H1 (cell line): ENCODE results near the gene OCIAD1. TPM values are rescaled to one million over a fixed set of nuclear protein-coding genes. Genes with fewer than 3 reads are reported as not detected.

Source experiments
- CTCF ChIA-PET: fragments of 300-600 bp; sonication (Branson Sonifier 250); formaldehyde crosslinking; loops from one replicate; lab custom pipeline; 2021; ENCODE audit not compliant: partially characterized antibody; lab: Charles Lee
- POLR2A ChIA-PET: fragments of 300-600 bp; sonication (Branson Sonifier 250); formaldehyde crosslinking; loops from one replicate; lab custom pipeline; 2021; ENCODE audit warnings: inconsistent platforms; ENCODE audit not compliant: partially characterized antibody; lab: Charles Lee
- DNase-seq, 2 experiments: peaks; one replicate each; pipeline versions ENCODE4 v3.0.0 to v3.0.0-alpha.2; 2010 to 2022; ENCODE audit warnings: low spot score in 2 of 2, low read depth in 1 of 2, mixed read lengths in 1 of 2
- FAIRE-seq: peaks from 2 replicates; lab custom pipeline; 2011; peaks lifted over from hg19 to GRCh38; lab: Jason Lieb, UNC
- H2AFZ ChIP-seq: 2 replicates; pipeline ENCODE4 v1.8.1; 2012; ENCODE audit warnings: low read length, inconsistent platforms
- H2AK5ac ChIP-seq: 2 replicates; pipeline ENCODE4 v1.6.1; 2013; ENCODE audit warnings: low read depth, low read length
- H2BK120ac ChIP-seq: replicated peaks from 2 replicates; pipeline ENCODE3; 2013; ENCODE audit warnings: low read depth, low read length, inconsistent platforms
- H2BK12ac ChIP-seq: 2 replicates; pipeline ENCODE4 v1.6.1; 2013; ENCODE audit warnings: low read depth, low read length
- H2BK15ac ChIP-seq: 2 replicates; pipeline ENCODE4 v1.6.1; 2013; ENCODE audit warnings: low read length
- H2BK20ac ChIP-seq: 2 replicates; pipeline ENCODE4 v1.6.1; 2013; ENCODE audit warnings: low read length
- H2BK5ac ChIP-seq: 2 replicates; pipeline ENCODE4 v1.6.1; 2013; ENCODE audit warnings: low read depth, low read length
- H3K14ac ChIP-seq: 2 replicates; pipeline ENCODE4 v1.6.1; 2013; ENCODE audit warnings: inconsistent platforms; ENCODE audit not compliant: insufficient read length
- H3K18ac ChIP-seq: 2 replicates; pipeline ENCODE4 v1.6.1; 2013; ENCODE audit warnings: low read length; ENCODE audit errors: extremely low read depth
- H3K23ac ChIP-seq: 2 replicates; pipeline ENCODE4 v1.6.1; 2013; ENCODE audit warnings: inconsistent platforms; ENCODE audit not compliant: insufficient read length
- H3K23me2 ChIP-seq: 2 replicates; pipeline ENCODE4 v1.6.1; 2013; ENCODE audit warnings: low read depth, low read length
- H3K27ac ChIP-seq: 2 replicates; pipeline ENCODE4 v1.6.1; 2011; ENCODE audit warnings: low read depth, low read length, inconsistent platforms
- H3K27me3 ChIP-seq, 4 experiments: replicated peaks in 1 of 4; 1 replicate in 1 of 4; 2 replicates in 3 of 4; pipeline versions ENCODE4 v1.6.1 to v1.8.1; 2011 to 2013; ENCODE audit warnings: low read length in 3 of 4, mild to moderate bottlenecking in 3 of 4, inconsistent platforms in 2 of 4, mixed read lengths in 2 of 4, moderate library complexity in 1 of 4; ENCODE audit not compliant: control insufficient read depth in 3 of 4, insufficient read depth in 3 of 4; ENCODE audit errors: extremely low read depth in 1 of 4
- H3K36me3 ChIP-seq, 4 experiments: 2 replicates each; pipeline versions ENCODE4 v1.6.1 to v1.8.1; 2011 to 2013; ENCODE audit warnings: mild to moderate bottlenecking in 4 of 4, low read length in 3 of 4, moderate library complexity in 2 of 4, control low read depth in 1 of 4, inconsistent platforms in 1 of 4; ENCODE audit not compliant: insufficient read depth in 4 of 4, control insufficient read depth in 2 of 4
- H3K4ac ChIP-seq: replicated peaks from 2 replicates; pipeline ENCODE3; 2013; ENCODE audit warnings: low read length, low read depth, mixed read lengths, inconsistent platforms; ENCODE audit not compliant: insufficient read length
- H3K4me1 ChIP-seq, 4 experiments: replicated peaks in 1 of 4; 1 replicate in 1 of 4; 2 replicates in 3 of 4; pipeline versions ENCODE4 v1.6.1 to v1.8.1; 2011 to 2013; ENCODE audit warnings: low read length in 3 of 4, inconsistent platforms in 2 of 4, mixed read lengths in 1 of 4; ENCODE audit not compliant: insufficient read depth in 4 of 4, control insufficient read depth in 3 of 4
- H3K4me2 ChIP-seq, 2 experiments: 2 replicates each; pipeline versions ENCODE4 v1.6.1 to v1.8.1; 2011 to 2013; ENCODE audit warnings: low read depth in 2 of 2, low read length in 2 of 2, control low read depth in 1 of 2, inconsistent platforms in 1 of 2, mild to moderate bottlenecking in 1 of 2; ENCODE audit not compliant: insufficient read depth in 1 of 2
- H3K4me3 ChIP-seq, 4 experiments: fragments of 200-600, 300-600 bp in 1 of 4; sonication (generic), shearing (Covaris generic), sonication (Bioruptor Twin) in 1 of 4; 2 replicates each; pipeline versions ENCODE4 v1.5.1 to v1.8.1; 2011 to 2016; ENCODE audit warnings: low read length in 4 of 4, low read depth in 3 of 4, control low read depth in 2 of 4, inconsistent platforms in 2 of 4, mild to moderate bottlenecking in 2 of 4, mixed read lengths in 1 of 4, moderate library complexity in 1 of 4; ENCODE audit not compliant: insufficient read depth in 2 of 4; ENCODE audit errors: extremely low read depth in 1 of 4
- H3K56ac ChIP-seq: replicated peaks from 2 replicates; pipeline ENCODE3; 2013; ENCODE audit warnings: low read depth, mild to moderate bottlenecking, mixed read lengths, low read length, inconsistent platforms; ENCODE audit not compliant: insufficient read length
- H3K79me1 ChIP-seq: 2 replicates; pipeline ENCODE4 v1.6.1; 2013; ENCODE audit warnings: low read depth, low read length, control low read depth
- H3K79me2 ChIP-seq, 2 experiments: 2 replicates each; pipeline versions ENCODE4 v1.6.1 to v1.8.1; 2012 to 2013; ENCODE audit warnings: low read length in 2 of 2, mild to moderate bottlenecking in 2 of 2, inconsistent platforms in 1 of 2; ENCODE audit not compliant: insufficient read depth in 2 of 2, control insufficient read depth in 1 of 2
- H3K9ac ChIP-seq, 4 experiments: replicated peaks in 1 of 4; 1 replicate in 1 of 4; 2 replicates in 3 of 4; pipeline versions ENCODE4 v1.6.1 to v1.8.1; 2011 to 2013; ENCODE audit warnings: low read depth in 3 of 4, low read length in 3 of 4, control low read depth in 2 of 4, mild to moderate bottlenecking in 2 of 4, moderate library complexity in 2 of 4, inconsistent platforms in 1 of 4; ENCODE audit errors: extremely low read depth in 1 of 4
- H3K9me3 ChIP-seq, 2 experiments: 2 replicates each; pipeline versions ENCODE4 v1.6.1 to v1.8.1; 2012 to 2013; ENCODE audit warnings: mild to moderate bottlenecking in 2 of 2, moderate library complexity in 2 of 2, control low read depth in 1 of 2, inconsistent platforms in 1 of 2, low read depth in 1 of 2, low read length in 1 of 2, mixed read lengths in 1 of 2; ENCODE audit not compliant: insufficient read depth in 2 of 2
- H4K20me1 ChIP-seq, 2 experiments: replicated peaks in 1 of 2; 2 replicates each; pipeline versions ENCODE3 to v1.8.1; 2011 to 2013; ENCODE audit warnings: inconsistent platforms in 2 of 2, low read length in 2 of 2, mild to moderate bottlenecking in 1 of 2; ENCODE audit not compliant: insufficient read depth in 2 of 2, control insufficient read depth in 1 of 2
- H4K5ac ChIP-seq: 2 replicates; pipeline ENCODE4 v1.6.1; 2013; ENCODE audit warnings: low read length, low read depth, mixed read lengths, inconsistent platforms; ENCODE audit not compliant: insufficient read length
- H4K8ac ChIP-seq: 2 replicates; pipeline ENCODE4 v1.8.0; 2013; ENCODE audit warnings: mild to moderate bottlenecking, moderate library complexity, low read length, inconsistent platforms; ENCODE audit not compliant: insufficient read depth; ENCODE audit errors: extremely low read depth
- H4K91ac ChIP-seq: replicated peaks from 2 replicates; pipeline ENCODE3; 2013; ENCODE audit warnings: low read length, mixed read lengths, inconsistent platforms; ENCODE audit not compliant: insufficient read length
- ATF2 ChIP-seq: IDR thresholded peaks from 2 replicates; pipeline ENCODE4 v1.6.1; 2012; ENCODE audit warnings: low read length, inconsistent platforms
- BRCA1 ChIP-seq: IDR thresholded peaks from 2 replicates; pipeline ENCODE4 v1.6.1; 2012; ENCODE audit warnings: low read depth, low read length, improper control_type of control experiment
- CBX5 ChIP-seq: fragments of 300-800, 300-1000 bp; sonication (generic); IDR thresholded peaks from 2 replicates; pipeline ENCODE4 v1.7.1; 2016; ENCODE audit warnings: antibody characterized with exemption, low read length, low read depth
- CTBP2 ChIP-seq: IDR thresholded peaks from 2 replicates; pipeline ENCODE4 v1.7.0; 2011; ENCODE audit warnings: borderline replicate concordance, mild to moderate bottlenecking, moderate library complexity, mixed read lengths, low read length; ENCODE audit not compliant: insufficient read depth, insufficient read length
- FOSL1 ChIP-seq: IDR thresholded peaks from 2 replicates; pipeline ENCODE4 v1.6.1; 2011; ENCODE audit warnings: mild to moderate bottlenecking, low read depth, low read length, moderate library complexity; ENCODE audit not compliant: insufficient read depth
- JUN ChIP-seq: IDR thresholded peaks from 2 replicates; pipeline ENCODE4 v1.6.1; 2011; ENCODE audit warnings: low read depth, mild to moderate bottlenecking, improper control_type of control experiment, low read length
- POLR2A ChIP-seq, 2 experiments: IDR thresholded peaks; 1 replicate in 1 of 2; 2 replicates in 1 of 2; pipeline ENCODE4 v1.6.1; 2011; ENCODE audit warnings: low read depth in 2 of 2, low read length in 2 of 2, mild to moderate bottlenecking in 2 of 2; ENCODE audit errors: control extremely low read depth in 1 of 2
- SP2 ChIP-seq: IDR thresholded peaks from 2 replicates; pipeline ENCODE4 v1.6.1; 2012; ENCODE audit warnings: mild to moderate bottlenecking, low read length, inconsistent platforms
- SRF ChIP-seq: IDR thresholded peaks from 2 replicates; pipeline ENCODE4 v1.6.1; 2011; ENCODE audit warnings: mild to moderate bottlenecking, low read depth, low read length, moderate library complexity
- SUZ12 ChIP-seq: fragments of 200-600 bp; sonication (generic); IDR thresholded peaks from 2 replicates; pipeline ENCODE4 v1.6.1; 2012; ENCODE audit warnings: mild to moderate bottlenecking, inconsistent platforms, low read length, moderate library complexity, mixed read lengths
- TBP ChIP-seq: IDR thresholded peaks from 2 replicates; pipeline ENCODE4 v1.6.1; 2011; ENCODE audit warnings: low read depth, low read length, improper control_type of control experiment
- TEAD4 ChIP-seq: IDR thresholded peaks from 2 replicates; pipeline ENCODE4 v1.6.1; 2012; ENCODE audit warnings: low read depth, low read length, inconsistent platforms, mixed read lengths
- WGBS, 2 experiments: shearing (Covaris generic) in 1 of 2; methylation state at CpG; one replicate each; pipeline versions ENCODE4 v1.1.6 to v1.1.7; 2013 to 2015; ENCODE audit warnings: low lambda C conversion rate in 2 of 2, mixed read lengths in 2 of 2, inconsistent platforms in 1 of 2, low coverage in 1 of 2, missing lambda C conversion rate in 1 of 2; ENCODE audit not compliant: insufficient replicate concordance in 2 of 2, insufficient coverage in 1 of 2, insufficient read length in 1 of 2; ENCODE audit errors: extremely low coverage in 1 of 2, missing lambda C conversion rate in 1 of 2; 5-methylcytosine and 5-hydroxymethylcytosine counted together
- polyA plus RNA-seq, 7 experiments: library from polyadenylated mRNA; depleted of rRNA in 3 of 7; stranded (reverse) in 5 of 7; unstranded in 2 of 7; fragments of >200 nt in 5 of 7; fragments of 200-250 nt in 2 of 7; gene quantifications; 1 replicate in 5 of 7; 2 replicates in 1 of 7; 4 replicates in 1 of 7; pipeline versions ENCODE4 v1.2.1 to v1.2.3, GENCODE V29; 2011 to 2013; ENCODE audit warnings: missing spikeins in 2 of 7, mixed read lengths in 2 of 7
- total RNA-seq: library from RNA; stranded (reverse); fragmentation: NEBNext Ultra II Directional; extraction: Animal tissue kit (Norgen Biotek cat#: 25700); gene quantifications from 2 replicates; pipeline ENCODE4 v1.2.1, GENCODE V29; 2021

Gene OCIAD1
- total and polyA plus RNA-seq, 2 of the 8 experiments (the other 6 are each of a cell fraction or from before 2014, with no cell fraction given), result 79.9 to 163 TPM

GRCh38 chr4:48854395-48854683, 23.5 kb downstream of the OCIAD1 start:
- H2BK20ac ChIP-seq, result no peak overlapping the region
- no peaks in the 10 kb centered on the region for H3K4me1 ChIP-seq
- CTCF ChIA-PET, result no interaction called here

More at GRCh38 chr4:48854395-48854683, 23.5 kb downstream of the OCIAD1 start:
- H3K27ac ChIP-seq, result no peak overlapping the region
- H3K23ac ChIP-seq, result no peak overlapping the region
- H3K27me3 ChIP-seq, result no peaks in the 10 kb centered on the region
- H3K4ac ChIP-seq, result no peak overlapping the region
- FAIRE-seq (no peak), DNase-seq (no peak)
- TF ChIP-seq BRCA1 (no peak), CBX5 (no peak), ATF2 (no peak), SRF (no peak), FOSL1 (no peak), TEAD4 (no peak), POLR2A (IDR thresholded peaks at IDR 0.05; ENCODE audit: control extremely low read depth in 1 of 2, low read depth in 2 of 2, low read length in 2 of 2) (no peak), SP2 (no peak), SUZ12 (no peak), CTBP2 (no peak), TBP (no peak), JUN (no peak)
- H2BK5ac ChIP-seq, result no peak overlapping the region
- no peaks in the 10 kb centered on the region for H3K9me3 ChIP-seq
- no peak overlapping the region for H2BK15ac ChIP-seq
- H3K4me2 ChIP-seq, result no peak overlapping the region
- no peaks in the 10 kb centered on the region for H3K23me2 ChIP-seq
- H3K9ac ChIP-seq, result no peak overlapping the region
- peaks cover 4 to 70% (median 24%) of the 10 kb centered on the region in 4 experiments; a peak in 7 of 8 replicates for H3K36me3 ChIP-seq
- no peak overlapping the region for H2BK120ac ChIP-seq
- H2AFZ ChIP-seq, result no peak overlapping the region
- H4K8ac ChIP-seq, result no peak overlapping the region
- no peak overlapping the region for H3K18ac ChIP-seq
- H4K5ac ChIP-seq, result no peak overlapping the region
- POLR2A ChIA-PET, result interaction anchor here (1.5 kb wide), 1 partner anchor 8 kb away, joined by 5 read pairs; no protein-coding TSS in a partner anchor
- no peaks in the 10 kb centered on the region for H3K79me1 ChIP-seq
- WGBS, 2 experiments, result 100% methylated on average over 1 of the region's 1 CpG; no CpG with 5 or more reads in 1 of the 2 experiments
- H3K4me3 ChIP-seq, result no peak overlapping the region
- no peak overlapping the region for H4K91ac ChIP-seq
- no peak overlapping the region for H2AK5ac ChIP-seq
- no peak overlapping the region for H2BK12ac ChIP-seq
- H3K79me2 ChIP-seq, result no peaks in the 10 kb centered on the region
- H4K20me1 ChIP-seq, result peaks cover 2 to 3% of the 10 kb centered on the region in 2 experiments
- no peak overlapping the region for H3K56ac ChIP-seq
- H3K14ac ChIP-seq, result no peak overlapping the region
